OCI-LY3 (cell line): ENCODE measurements around the gene HHAT.

ENCODE experiments used
- H2AFZ ChIP-seq: fragments of 200-600, 300-600 bp; shearing (Covaris generic); 2 replicates; pipeline ENCODE4 v1.6.0; 2014; ENCODE audit warnings: antibody characterized with exemption, low read depth, low read length
- H3K27ac ChIP-seq: fragments of 200-600, 300-600 bp; sonication (generic); 2 replicates; pipeline ENCODE4 v1.5.1; 2014; ENCODE audit warnings: mild to moderate bottlenecking, low read length, moderate library complexity, mixed read lengths
- H3K27me3 ChIP-seq: fragments of 200-600, 300-600 bp; sonication (generic); 2 replicates; pipeline ENCODE4 v1.6.1; 2014; ENCODE audit warnings: low read depth, low read length, mixed read lengths
- H3K36me3 ChIP-seq: fragments of 200-600, 300-600 bp; sonication (generic); replicated peaks from 2 replicates; pipeline ENCODE3; 2014; ENCODE audit warnings: low read depth, low read length, mixed read lengths
- H3K4me1 ChIP-seq: fragments of 300-600, 200-600 bp; sonication (generic); 2 replicates; pipeline ENCODE4 v1.6.1; 2014; ENCODE audit warnings: low read length, mixed read lengths
- H3K4me2 ChIP-seq: fragments of 200-600, 300-600 bp; sonication (generic); 2 replicates; pipeline ENCODE4 v1.6.1; 2014; ENCODE audit warnings: low read length, mixed read lengths
- H3K4me3 ChIP-seq: fragments of 300-600, 200-600 bp; sonication (generic); 2 replicates; pipeline ENCODE4 v1.5.1; 2014; ENCODE audit warnings: antibody characterized with exemption, mild to moderate bottlenecking, low read length, moderate library complexity
- H3K79me2 ChIP-seq: fragments of 300-600, 200-600 bp; shearing (Covaris generic); 2 replicates; pipeline ENCODE4 v1.6.1; 2014; ENCODE audit warnings: mild to moderate bottlenecking, low read length, mixed read lengths
- H3K9ac ChIP-seq: fragments of 300-600, 200-600 bp; shearing (Covaris generic); 2 replicates; pipeline ENCODE4 v1.6.0; 2014; ENCODE audit warnings: mild to moderate bottlenecking, low read length, moderate library complexity
- H3K9me3 ChIP-seq: fragments of 200-600, 300-600 bp; shearing (Covaris generic); 2 replicates; pipeline ENCODE4 v1.6.1; 2014; ENCODE audit warnings: low read length, mixed read lengths; ENCODE audit not compliant: insufficient read depth
- H4K20me1 ChIP-seq: fragments of 200-600, 300-600 bp; sonication (generic); 2 replicates; pipeline ENCODE4 v1.6.1; 2016; ENCODE audit warnings: low read length, mixed read lengths; ENCODE audit not compliant: insufficient read depth
- CTCF ChIP-seq: fragments of 200-600, 300-600 bp; sonication (generic); IDR thresholded peaks from 2 replicates; pipeline ENCODE4 v1.5.1; 2014; ENCODE audit warnings: antibody characterized with exemption, low read length, low read depth
- EZH2phosphoT487 ChIP-seq: fragments of 200-600 bp; shearing (Covaris generic); IDR thresholded peaks from 2 replicates; pipeline ENCODE4 v1.6.1; 2018; ENCODE audit warnings: antibody characterized with exemption, mixed run types, low read depth

The HHAT gene

GRCh38 chr1:210445931-210446330, 117.2 kb downstream of the HHAT start:
- H3K9me3 ChIP-seq: no peaks in the 10 kb centered on the region
- H3K27me3 ChIP-seq: 0 out of 2 replicates have a peak, but pooled peaks cover 3% of the 10 kb centered on the region
- no peak overlapping the region for H3K9ac ChIP-seq
- TF ChIP-seq CTCF: no peak
- no peak for TF ChIP-seq EZH2phosphoT487
- peak overlapping the region; percentile 63 for H3K4me3 ChIP-seq
- no peaks in the 10 kb centered on the region for H4K20me1 ChIP-seq
- peak overlapping the region; percentile 56 for H3K4me2 ChIP-seq
- H3K79me2 ChIP-seq: no peaks in the 10 kb centered on the region
- H2AFZ ChIP-seq: no peak overlapping the region
- no peak overlapping the region for H3K27ac ChIP-seq
- H3K4me1 ChIP-seq: peaks cover 31% of the 10 kb centered on the region
- no peaks in the 10 kb centered on the region for H3K36me3 ChIP-seq

DNA sequence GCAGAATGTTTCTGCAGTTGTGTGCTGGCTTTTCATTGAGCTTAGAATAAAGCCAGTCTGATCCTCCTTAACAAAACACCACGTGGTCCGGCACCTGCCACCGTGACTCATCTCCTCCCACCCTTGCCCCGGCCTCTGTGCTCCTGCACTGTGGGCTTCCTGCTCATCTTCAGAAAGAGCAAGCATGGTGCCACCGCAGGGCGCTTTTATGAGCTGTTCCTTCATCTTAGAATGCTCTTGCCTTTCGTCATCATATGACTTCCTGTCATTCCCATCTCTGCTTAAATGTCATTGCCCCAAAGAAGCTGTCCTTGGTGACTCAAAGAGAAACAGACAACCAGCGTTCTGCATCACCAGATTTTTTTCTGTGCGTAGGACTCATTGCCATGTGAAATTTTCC, 117.8 kb downstream of the HHAT start:
- no peak for TF ChIP-seq CTCF
- TF ChIP-seq EZH2phosphoT487: no peak
- H3K4me2 ChIP-seq: peak overlapping the region; percentile 56
- no peaks in the 10 kb centered on the region for H4K20me1 ChIP-seq
- 0 out of 2 replicates have a peak, but pooled peaks cover 3% of the 10 kb centered on the region for H3K27me3 ChIP-seq
- H2AFZ ChIP-seq: peak overlapping the region; percentile 44
- no peaks in the 10 kb centered on the region for H3K36me3 ChIP-seq
- H3K4me1 ChIP-seq: peaks cover 31% of the 10 kb centered on the region
- H3K4me3 ChIP-seq: peak overlapping the region; percentile 63
- no peaks in the 10 kb centered on the region for H3K79me2 ChIP-seq
- 0 out of 2 replicates have a peak overlapping the region, but pooled peaks have one; percentile 0 for H3K9ac ChIP-seq
- H3K9me3 ChIP-seq: no peaks in the 10 kb centered on the region
- no peak overlapping the region for H3K27ac ChIP-seq

- H3K27me3 ChIP-seq: peaks cover 12% of the 10 kb centered on the region
- no peak overlapping the region for H3K9ac ChIP-seq
- H3K4me2 ChIP-seq: peak overlapping the region; percentile 45
- H4K20me1 ChIP-seq: no peaks in the 10 kb centered on the region
- TF ChIP-seq EZH2phosphoT487 (no peak), CTCF (no peak)
- no peak overlapping the region for H3K4me3 ChIP-seq
- no peak overlapping the region for H2AFZ ChIP-seq
- H3K27ac ChIP-seq: no peak overlapping the region
- no peaks in the 10 kb centered on the region for H3K36me3 ChIP-seq
- H3K4me1 ChIP-seq: peaks cover 31% of the 10 kb centered on the region
- no peaks in the 10 kb centered on the region for H3K79me2 ChIP-seq
- H3K9me3 ChIP-seq: no peaks in the 10 kb centered on the region
Measured at GRCh38 chr1:210447456-210448057, 118.9 kb downstream of the HHAT start.

- H3K4me3 ChIP-seq: no peak overlapping the region
- H2AFZ ChIP-seq: peak overlapping the region; percentile 50; the same call in 1 of the 2 replicates
- TF ChIP-seq EZH2phosphoT487: no peak
- TF ChIP-seq CTCF: peak; percentile 82
- no peaks in the 10 kb centered on the region for H3K9me3 ChIP-seq
- no peaks in the 10 kb centered on the region for H4K20me1 ChIP-seq
- H3K9ac ChIP-seq: no peak overlapping the region
- H3K27me3 ChIP-seq: peaks cover 20% of the 10 kb centered on the region
- H3K36me3 ChIP-seq: no peaks in the 10 kb centered on the region
- H3K79me2 ChIP-seq: no peaks in the 10 kb centered on the region
- no peak overlapping the region for H3K27ac ChIP-seq
- peaks cover 31% of the 10 kb centered on the region for H3K4me1 ChIP-seq
- H3K4me2 ChIP-seq: peak overlapping the region; percentile 45
Measured at GRCh38 chr1:210448297-210448892, 119.7 kb downstream of the HHAT start.
